WTC11 (cell line): Measurements from ENCODE around the gene YES1.

Experiments
- CREB1 ChIP-seq: sonication (generic); formaldehyde crosslinking; IDR thresholded peaks from 2 replicates; pipeline ENCODE4 v1.8.0; 2023; ENCODE audit warnings: mild to moderate bottlenecking, missing genetic modification reagents
- ELF4 ChIP-seq: sonication (generic); formaldehyde crosslinking; IDR thresholded peaks from 2 replicates; pipeline ENCODE4 v1.8.1; 2022; ENCODE audit warnings: low read depth, mild to moderate bottlenecking, moderate library complexity, missing genetic modification reagents
- FOXJ3 ChIP-seq: sonication (generic); formaldehyde crosslinking; IDR thresholded peaks from 2 replicates; pipeline ENCODE4 v1.9.0; 2021; ENCODE audit warnings: missing genetic modification reagents, mild to moderate bottlenecking, borderline replicate concordance
- NFYB ChIP-seq: sonication (generic); formaldehyde crosslinking; conservative IDR thresholded peaks from 2 replicates; pipeline ENCODE4 v1.8.0; 2022; ENCODE audit warnings: low read depth, missing genetic modification reagents
- TF ChIP-seq, protein P1 (sequence below): fragments of 200-600 bp; IDR thresholded peaks from 2 replicates; pipeline ENCODE4 v1.8.0; 2022; ENCODE audit warnings: antibody characterized with exemption
- TF ChIP-seq, protein P2 (sequence below): sonication (generic); formaldehyde crosslinking; IDR thresholded peaks from 2 replicates; pipeline ENCODE4 v1.8.1; 2023; ENCODE audit warnings: mild to moderate bottlenecking, missing genetic modification reagents, moderate library complexity
- TF ChIP-seq, protein P3 (sequence below): sonication (generic); formaldehyde crosslinking; IDR thresholded peaks from 2 replicates; pipeline ENCODE4 v1.8.0; 2022; ENCODE audit warnings: mild to moderate bottlenecking, missing genetic modification reagents
- TF ChIP-seq, protein P4 (sequence below): sonication (generic); formaldehyde crosslinking; IDR thresholded peaks from 2 replicates; pipeline ENCODE4 v1.8.1; 2022; ENCODE audit warnings: mild to moderate bottlenecking, moderate library complexity, missing genetic modification reagents
- TF ChIP-seq, protein P5 (sequence below): sonication (generic); formaldehyde crosslinking; IDR thresholded peaks from 2 replicates; pipeline ENCODE4 v1.8.0; 2022; ENCODE audit warnings: mild to moderate bottlenecking, missing genetic modification reagents
- TF ChIP-seq, protein P6 (sequence below): sonication (generic); formaldehyde crosslinking; IDR thresholded peaks from 2 replicates; pipeline ENCODE4 v1.8.1; 2023; ENCODE audit warnings: mild to moderate bottlenecking, missing genetic modification reagents, borderline replicate concordance
- TF ChIP-seq, protein P7 (sequence below): sonication (generic); formaldehyde crosslinking; IDR thresholded peaks from 2 replicates; pipeline ENCODE4 v1.8.1; 2022; ENCODE audit warnings: low read depth, missing genetic modification reagents, borderline replicate concordance

DNA sequence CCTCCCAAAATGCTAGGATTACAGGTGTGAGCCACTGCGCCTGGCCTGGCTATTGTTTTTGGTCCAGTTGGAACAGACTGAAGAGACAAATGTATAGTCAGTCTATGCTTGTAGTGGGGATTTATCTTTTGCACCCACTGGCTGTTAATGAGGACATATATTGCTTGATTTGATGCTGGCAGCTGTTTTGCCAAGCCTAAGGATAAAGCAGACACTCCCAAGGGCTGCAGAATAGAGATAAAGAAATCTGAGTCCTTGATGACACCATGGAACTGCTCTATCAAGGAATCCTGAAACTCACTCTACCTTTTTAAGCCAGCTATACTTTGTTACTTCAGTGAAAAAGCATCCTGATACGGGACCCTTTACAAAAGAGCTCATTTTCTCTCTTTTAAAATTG lies 56.5 kb downstream of the YES1 start:
- TF ChIP-seq, protein P1, sequence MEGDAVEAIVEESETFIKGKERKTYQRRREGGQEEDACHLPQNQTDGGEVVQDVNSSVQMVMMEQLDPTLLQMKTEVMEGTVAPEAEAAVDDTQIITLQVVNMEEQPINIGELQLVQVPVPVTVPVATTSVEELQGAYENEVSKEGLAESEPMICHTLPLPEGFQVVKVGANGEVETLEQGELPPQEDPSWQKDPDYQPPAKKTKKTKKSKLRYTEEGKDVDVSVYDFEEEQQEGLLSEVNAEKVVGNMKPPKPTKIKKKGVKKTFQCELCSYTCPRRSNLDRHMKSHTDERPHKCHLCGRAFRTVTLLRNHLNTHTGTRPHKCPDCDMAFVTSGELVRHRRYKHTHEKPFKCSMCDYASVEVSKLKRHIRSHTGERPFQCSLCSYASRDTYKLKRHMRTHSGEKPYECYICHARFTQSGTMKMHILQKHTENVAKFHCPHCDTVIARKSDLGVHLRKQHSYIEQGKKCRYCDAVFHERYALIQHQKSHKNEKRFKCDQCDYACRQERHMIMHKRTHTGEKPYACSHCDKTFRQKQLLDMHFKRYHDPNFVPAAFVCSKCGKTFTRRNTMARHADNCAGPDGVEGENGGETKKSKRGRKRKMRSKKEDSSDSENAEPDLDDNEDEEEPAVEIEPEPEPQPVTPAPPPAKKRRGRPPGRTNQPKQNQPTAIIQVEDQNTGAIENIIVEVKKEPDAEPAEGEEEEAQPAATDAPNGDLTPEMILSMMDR, result no peak
- TF ChIP-seq, protein P2, sequence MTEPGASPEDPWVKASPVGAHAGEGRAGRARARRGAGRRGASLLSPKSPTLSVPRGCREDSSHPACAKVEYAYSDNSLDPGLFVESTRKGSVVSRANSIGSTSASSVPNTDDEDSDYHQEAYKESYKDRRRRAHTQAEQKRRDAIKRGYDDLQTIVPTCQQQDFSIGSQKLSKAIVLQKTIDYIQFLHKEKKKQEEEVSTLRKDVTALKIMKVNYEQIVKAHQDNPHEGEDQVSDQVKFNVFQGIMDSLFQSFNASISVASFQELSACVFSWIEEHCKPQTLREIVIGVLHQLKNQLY (CRISPR knock-in tag), result no peak
- TF ChIP-seq NFYB (CRISPR knock-in tag), result no peak
- no peak for TF ChIP-seq CREB1 (CRISPR knock-in tag)
- TF ChIP-seq, protein P3, sequence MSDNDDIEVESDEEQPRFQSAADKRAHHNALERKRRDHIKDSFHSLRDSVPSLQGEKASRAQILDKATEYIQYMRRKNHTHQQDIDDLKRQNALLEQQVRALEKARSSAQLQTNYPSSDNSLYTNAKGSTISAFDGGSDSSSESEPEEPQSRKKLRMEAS, result no peak
- TF ChIP-seq ELF4 (CRISPR knock-in tag), result no peak
- TF ChIP-seq, protein P4, sequence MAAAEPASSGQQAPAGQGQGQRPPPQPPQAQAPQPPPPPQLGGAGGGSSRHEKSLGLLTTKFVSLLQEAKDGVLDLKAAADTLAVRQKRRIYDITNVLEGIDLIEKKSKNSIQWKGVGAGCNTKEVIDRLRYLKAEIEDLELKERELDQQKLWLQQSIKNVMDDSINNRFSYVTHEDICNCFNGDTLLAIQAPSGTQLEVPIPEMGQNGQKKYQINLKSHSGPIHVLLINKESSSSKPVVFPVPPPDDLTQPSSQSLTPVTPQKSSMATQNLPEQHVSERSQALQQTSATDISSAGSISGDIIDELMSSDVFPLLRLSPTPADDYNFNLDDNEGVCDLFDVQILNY (CRISPR knock-in tag), result no peak
- TF ChIP-seq, protein P5, sequence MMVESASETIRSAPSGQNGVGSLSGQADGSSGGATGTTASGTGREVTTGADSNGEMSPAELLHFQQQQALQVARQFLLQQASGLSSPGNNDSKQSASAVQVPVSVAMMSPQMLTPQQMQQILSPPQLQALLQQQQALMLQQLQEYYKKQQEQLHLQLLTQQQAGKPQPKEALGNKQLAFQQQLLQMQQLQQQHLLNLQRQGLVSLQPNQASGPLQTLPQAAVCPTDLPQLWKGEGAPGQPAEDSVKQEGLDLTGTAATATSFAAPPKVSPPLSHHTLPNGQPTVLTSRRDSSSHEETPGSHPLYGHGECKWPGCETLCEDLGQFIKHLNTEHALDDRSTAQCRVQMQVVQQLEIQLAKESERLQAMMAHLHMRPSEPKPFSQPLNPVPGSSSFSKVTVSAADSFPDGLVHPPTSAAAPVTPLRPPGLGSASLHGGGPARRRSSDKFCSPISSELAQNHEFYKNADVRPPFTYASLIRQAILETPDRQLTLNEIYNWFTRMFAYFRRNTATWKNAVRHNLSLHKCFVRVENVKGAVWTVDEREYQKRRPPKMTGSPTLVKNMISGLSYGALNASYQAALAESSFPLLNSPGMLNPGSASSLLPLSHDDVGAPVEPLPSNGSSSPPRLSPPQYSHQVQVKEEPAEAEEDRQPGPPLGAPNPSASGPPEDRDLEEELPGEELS, result no peak
- no peak for TF ChIP-seq FOXJ3 (CRISPR knock-in tag)
- TF ChIP-seq, protein P6, sequence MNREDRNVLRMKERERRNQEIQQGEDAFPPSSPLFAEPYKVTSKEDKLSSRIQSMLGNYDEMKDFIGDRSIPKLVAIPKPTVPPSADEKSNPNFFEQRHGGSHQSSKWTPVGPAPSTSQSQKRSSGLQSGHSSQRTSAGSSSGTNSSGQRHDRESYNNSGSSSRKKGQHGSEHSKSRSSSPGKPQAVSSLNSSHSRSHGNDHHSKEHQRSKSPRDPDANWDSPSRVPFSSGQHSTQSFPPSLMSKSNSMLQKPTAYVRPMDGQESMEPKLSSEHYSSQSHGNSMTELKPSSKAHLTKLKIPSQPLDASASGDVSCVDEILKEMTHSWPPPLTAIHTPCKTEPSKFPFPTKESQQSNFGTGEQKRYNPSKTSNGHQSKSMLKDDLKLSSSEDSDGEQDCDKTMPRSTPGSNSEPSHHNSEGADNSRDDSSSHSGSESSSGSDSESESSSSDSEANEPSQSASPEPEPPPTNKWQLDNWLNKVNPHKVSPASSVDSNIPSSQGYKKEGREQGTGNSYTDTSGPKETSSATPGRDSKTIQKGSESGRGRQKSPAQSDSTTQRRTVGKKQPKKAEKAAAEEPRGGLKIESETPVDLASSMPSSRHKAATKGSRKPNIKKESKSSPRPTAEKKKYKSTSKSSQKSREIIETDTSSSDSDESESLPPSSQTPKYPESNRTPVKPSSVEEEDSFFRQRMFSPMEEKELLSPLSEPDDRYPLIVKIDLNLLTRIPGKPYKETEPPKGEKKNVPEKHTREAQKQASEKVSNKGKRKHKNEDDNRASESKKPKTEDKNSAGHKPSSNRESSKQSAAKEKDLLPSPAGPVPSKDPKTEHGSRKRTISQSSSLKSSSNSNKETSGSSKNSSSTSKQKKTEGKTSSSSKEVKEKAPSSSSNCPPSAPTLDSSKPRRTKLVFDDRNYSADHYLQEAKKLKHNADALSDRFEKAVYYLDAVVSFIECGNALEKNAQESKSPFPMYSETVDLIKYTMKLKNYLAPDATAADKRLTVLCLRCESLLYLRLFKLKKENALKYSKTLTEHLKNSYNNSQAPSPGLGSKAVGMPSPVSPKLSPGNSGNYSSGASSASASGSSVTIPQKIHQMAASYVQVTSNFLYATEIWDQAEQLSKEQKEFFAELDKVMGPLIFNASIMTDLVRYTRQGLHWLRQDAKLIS (CRISPR knock-in tag), result no peak
- TF ChIP-seq, protein P7, sequence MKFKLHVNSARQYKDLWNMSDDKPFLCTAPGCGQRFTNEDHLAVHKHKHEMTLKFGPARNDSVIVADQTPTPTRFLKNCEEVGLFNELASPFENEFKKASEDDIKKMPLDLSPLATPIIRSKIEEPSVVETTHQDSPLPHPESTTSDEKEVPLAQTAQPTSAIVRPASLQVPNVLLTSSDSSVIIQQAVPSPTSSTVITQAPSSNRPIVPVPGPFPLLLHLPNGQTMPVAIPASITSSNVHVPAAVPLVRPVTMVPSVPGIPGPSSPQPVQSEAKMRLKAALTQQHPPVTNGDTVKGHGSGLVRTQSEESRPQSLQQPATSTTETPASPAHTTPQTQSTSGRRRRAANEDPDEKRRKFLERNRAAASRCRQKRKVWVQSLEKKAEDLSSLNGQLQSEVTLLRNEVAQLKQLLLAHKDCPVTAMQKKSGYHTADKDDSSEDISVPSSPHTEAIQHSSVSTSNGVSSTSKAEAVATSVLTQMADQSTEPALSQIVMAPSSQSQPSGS, result no peak
